A549 treated with Mapracorat at 1 μM for 4 hours (cell line): Measurements from ENCODE around the gene TCHHL1. TPM values are rescaled to one million over a fixed set of nuclear protein-coding genes. Genes with fewer than 3 reads are reported as not detected.

ENCODE experiments used
- total RNA-seq: library from RNA; stranded (reverse); fragments of 200-300 nt; extraction: Qiagen RNA extraction; gene quantifications from 5 replicates; pipeline ENCODE4 v1.2.3, GENCODE V29; 2022

TCHHL1 gene
- total RNA-seq: not detected in 5 replicates

GRCh38 chr1:152089014-152089674 is at the start of gene TCHHL1:
Gene TCHHL1, minus strand, starts transcription at chr1:152089064. Its CDS starts 921 bp downstream, at chr1:152088143.

DNA sequence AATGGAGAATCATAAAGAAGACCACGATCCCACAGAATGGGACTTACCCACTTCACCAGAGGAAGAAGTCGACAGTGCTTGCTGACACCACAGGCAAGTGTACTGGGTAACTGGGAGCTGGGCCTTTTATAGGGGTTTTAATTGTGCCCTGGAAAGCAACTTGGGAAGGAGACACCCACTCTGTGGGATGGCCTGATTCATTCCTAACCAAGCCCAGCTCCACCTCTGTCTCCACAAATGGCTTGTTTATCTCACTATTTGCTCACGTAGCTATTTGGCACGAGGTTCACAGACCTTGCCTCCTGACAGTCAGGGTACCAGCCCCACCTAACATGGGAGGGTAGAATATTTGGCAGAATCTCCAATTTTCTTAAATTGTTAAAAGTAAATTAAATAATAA is 26.5 kb upstream of the TCHHL1 start, which contains the start of gene TCHH:
TCHH (minus strand) TSS at position 101 of the 400 bp plus-strand sequence. CDS start 1,364 bp downstream, outside the sequence.

GRCh38 chr1:152036267-152037216 is 52.3 kb downstream of the TCHHL1 start, which contains the start of gene S100A11:
Gene S100A11, minus strand, starts transcription at chr1:152037004. Its CDS starts 89 bp downstream, at chr1:152036915.

Other genes with a start within 250 kb of the TCHHL1 start
- gene C2CD4D, start 249.2 kb downstream of the TCHHL1 start, total RNA-seq: not detected in 5 replicates
- not detected in 5 replicates for gene THEM5, start 235.4 kb downstream of the TCHHL1 start, total RNA-seq
- gene THEM4, start 179.6 kb downstream of the TCHHL1 start, total RNA-seq: 13.0 to 14.1 TPM (median 13.9 TPM) in 5 replicates
- 2,101 to 2,395 TPM (median 2,281 TPM) in 5 replicates for gene S100A10, start 95.2 kb downstream of the TCHHL1 start, total RNA-seq
- gene S100A11, start 52.1 kb downstream of the TCHHL1 start, total RNA-seq: 1,798 to 1,960 TPM (median 1,929 TPM) in 5 replicates
- gene TCHH, start 26.4 kb upstream of the TCHHL1 start, total RNA-seq: 0.27 to 0.31 TPM (median 0.28 TPM) in 5 replicates
- not detected in 5 replicates for gene RPTN, start 70.2 kb upstream of the TCHHL1 start, total RNA-seq
- not detected in 5 replicates for gene HRNR, start 135.1 kb upstream of the TCHHL1 start, total RNA-seq
- gene FLG, start 236.2 kb upstream of the TCHHL1 start, total RNA-seq: 0.01 TPM in 1 of 5 replicates, not detected in the others